SK-N-SH (cell line): ENCODE data around the gene PPM1B.

Source experiments
- CTCF ChIP-seq: fragments of 200-600 bp; sonication (generic); IDR thresholded peaks from 2 replicates; pipeline ENCODE4 v1.6.1; 2017; ENCODE audit warnings: antibody characterized with exemption, mild to moderate bottlenecking, moderate library complexity
- EP300 ChIP-seq, 2 experiments: IDR thresholded peaks; 2 replicates each; pipeline versions ENCODE4 v1.4.0 to v1.6.1; 2012; ENCODE audit warnings: borderline replicate concordance in 1 of 2, low read depth in 1 of 2, low read length in 1 of 2
- FOXM1 ChIP-seq: IDR thresholded peaks from 2 replicates; pipeline ENCODE4 v1.4.0; 2012; ENCODE audit warnings: low read depth, mild to moderate bottlenecking
- GABPA ChIP-seq: IDR thresholded peaks from 2 replicates; pipeline ENCODE4 v1.4.0; 2012; ENCODE audit warnings: low read depth, mild to moderate bottlenecking
- GATA2 ChIP-seq: sonication (generic); formaldehyde crosslinking; IDR thresholded peaks from 2 replicates; pipeline ENCODE4 v1.5.0; 2020; ENCODE audit warnings: mild to moderate bottlenecking, missing genetic modification reagents
- SIN3A ChIP-seq: IDR thresholded peaks from 2 replicates; pipeline ENCODE4 v1.6.1; 2012; ENCODE audit warnings: low read depth, mild to moderate bottlenecking, low read length, moderate library complexity, borderline replicate concordance
- TF ChIP-seq, protein P1 (sequence below): IDR thresholded peaks from 2 replicates; pipeline ENCODE4 v1.4.0; 2012; ENCODE audit warnings: low read depth, borderline replicate concordance
- TF ChIP-seq, protein P2 (sequence below): IDR thresholded peaks from 2 replicates; pipeline ENCODE4 v1.6.1; 2012; ENCODE audit warnings: mild to moderate bottlenecking, low read depth, low read length, moderate library complexity

GRCh38 chr2:44201648-44202165 lies 33.0 kb downstream of the PPM1B start:
- no peak for TF ChIP-seq FOXM1
- TF ChIP-seq, protein P1, sequence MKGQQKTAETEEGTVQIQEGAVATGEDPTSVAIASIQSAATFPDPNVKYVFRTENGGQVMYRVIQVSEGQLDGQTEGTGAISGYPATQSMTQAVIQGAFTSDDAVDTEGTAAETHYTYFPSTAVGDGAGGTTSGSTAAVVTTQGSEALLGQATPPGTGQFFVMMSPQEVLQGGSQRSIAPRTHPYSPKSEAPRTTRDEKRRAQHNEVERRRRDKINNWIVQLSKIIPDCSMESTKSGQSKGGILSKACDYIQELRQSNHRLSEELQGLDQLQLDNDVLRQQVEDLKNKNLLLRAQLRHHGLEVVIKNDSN: no peak
- TF ChIP-seq CTCF: no peak
- no peak for TF ChIP-seq SIN3A
- TF ChIP-seq, protein P2, sequence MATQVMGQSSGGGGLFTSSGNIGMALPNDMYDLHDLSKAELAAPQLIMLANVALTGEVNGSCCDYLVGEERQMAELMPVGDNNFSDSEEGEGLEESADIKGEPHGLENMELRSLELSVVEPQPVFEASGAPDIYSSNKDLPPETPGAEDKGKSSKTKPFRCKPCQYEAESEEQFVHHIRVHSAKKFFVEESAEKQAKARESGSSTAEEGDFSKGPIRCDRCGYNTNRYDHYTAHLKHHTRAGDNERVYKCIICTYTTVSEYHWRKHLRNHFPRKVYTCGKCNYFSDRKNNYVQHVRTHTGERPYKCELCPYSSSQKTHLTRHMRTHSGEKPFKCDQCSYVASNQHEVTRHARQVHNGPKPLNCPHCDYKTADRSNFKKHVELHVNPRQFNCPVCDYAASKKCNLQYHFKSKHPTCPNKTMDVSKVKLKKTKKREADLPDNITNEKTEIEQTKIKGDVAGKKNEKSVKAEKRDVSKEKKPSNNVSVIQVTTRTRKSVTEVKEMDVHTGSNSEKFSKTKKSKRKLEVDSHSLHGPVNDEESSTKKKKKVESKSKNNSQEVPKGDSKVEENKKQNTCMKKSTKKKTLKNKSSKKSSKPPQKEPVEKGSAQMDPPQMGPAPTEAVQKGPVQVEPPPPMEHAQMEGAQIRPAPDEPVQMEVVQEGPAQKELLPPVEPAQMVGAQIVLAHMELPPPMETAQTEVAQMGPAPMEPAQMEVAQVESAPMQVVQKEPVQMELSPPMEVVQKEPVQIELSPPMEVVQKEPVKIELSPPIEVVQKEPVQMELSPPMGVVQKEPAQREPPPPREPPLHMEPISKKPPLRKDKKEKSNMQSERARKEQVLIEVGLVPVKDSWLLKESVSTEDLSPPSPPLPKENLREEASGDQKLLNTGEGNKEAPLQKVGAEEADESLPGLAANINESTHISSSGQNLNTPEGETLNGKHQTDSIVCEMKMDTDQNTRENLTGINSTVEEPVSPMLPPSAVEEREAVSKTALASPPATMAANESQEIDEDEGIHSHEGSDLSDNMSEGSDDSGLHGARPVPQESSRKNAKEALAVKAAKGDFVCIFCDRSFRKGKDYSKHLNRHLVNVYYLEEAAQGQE: no peak
- TF ChIP-seq GABPA: no peak
- no peak for TF ChIP-seq GATA2 (CRISPR knock-in tag)
- no peak for TF ChIP-seq EP300 (IDR thresholded peaks at IDR 0.05; ENCODE audit: borderline replicate concordance in 1 of 2, low read depth in 1 of 2, low read length in 1 of 2)
